DND-41 (cell line): Measurements from ENCODE around the gene CDK17.

Experiments used
- ATAC-seq: fragments of 200-7000 bp; cut with Tn5 transposase; 3 replicates; pipeline ENCODE4 v1.9.1; 2021; ENCODE audit warnings: low read depth; ENCODE audit not compliant: insufficient read depth
- DNase-seq: peaks from one replicate; pipeline ENCODE4 v3.0.0-alpha.2; 2020
- H2AFZ ChIP-seq: 2 replicates; pipeline ENCODE4 v1.6.0; 2012; ENCODE audit warnings: low read depth, low read length
- H3K27ac ChIP-seq: 2 replicates; pipeline ENCODE4 v1.5.1; 2012; ENCODE audit warnings: low read length, inconsistent platforms
- H3K27me3 ChIP-seq: fragments of 200-600 bp; sonication (generic); 2 replicates; pipeline ENCODE4 v1.6.0; 2012; ENCODE audit warnings: low read length, mild to moderate bottlenecking, inconsistent platforms; ENCODE audit not compliant: insufficient read depth, poor library complexity
- H3K36me3 ChIP-seq: 2 replicates; pipeline ENCODE4 v1.5.1; 2012; ENCODE audit warnings: low read length, inconsistent platforms; ENCODE audit not compliant: insufficient read depth
- H3K4me1 ChIP-seq: 2 replicates; pipeline ENCODE4 v1.5.1; 2012; ENCODE audit warnings: mild to moderate bottlenecking, low read length; ENCODE audit not compliant: insufficient read depth
- H3K4me2 ChIP-seq: 2 replicates; pipeline ENCODE4 v1.6.0; 2012; ENCODE audit warnings: mild to moderate bottlenecking, moderate library complexity, low read length, inconsistent platforms; ENCODE audit not compliant: insufficient read depth
- H3K4me3 ChIP-seq, 2 experiments: fragments of 200-600 bp in 1 of 2; shearing (Covaris generic) in 1 of 2; 2 replicates each; pipeline ENCODE4 v1.5.1; 2012 to 2016; ENCODE audit warnings: inconsistent platforms in 2 of 2, low read length in 2 of 2, mild to moderate bottlenecking in 2 of 2, low read depth in 1 of 2, moderate library complexity in 1 of 2
- H3K79me2 ChIP-seq: 2 replicates; pipeline ENCODE4 v1.6.0; 2012; ENCODE audit warnings: low read length, inconsistent platforms; ENCODE audit not compliant: insufficient read depth
- H3K9ac ChIP-seq: 2 replicates; pipeline ENCODE4 v1.6.0; 2012; ENCODE audit warnings: low read depth, mild to moderate bottlenecking, inconsistent platforms, low read length, moderate library complexity
- H3K9me3 ChIP-seq: 2 replicates; pipeline ENCODE4 v1.5.1; 2012; ENCODE audit warnings: low read length, moderate library complexity, mild to moderate bottlenecking, inconsistent platforms; ENCODE audit not compliant: insufficient read depth, severe bottlenecking
- H4K20me1 ChIP-seq: 2 replicates; pipeline ENCODE4 v1.6.0; 2012; ENCODE audit warnings: low read length; ENCODE audit not compliant: insufficient read depth
- CTCF ChIP-seq: IDR thresholded peaks from 2 replicates; pipeline ENCODE4 v1.5.1; 2012; ENCODE audit warnings: borderline replicate concordance, low read length, moderate library complexity, mild to moderate bottlenecking; ENCODE audit not compliant: poor library complexity, severe bottlenecking; ENCODE audit errors: extremely low read depth
- EZH2 ChIP-seq: IDR thresholded peaks from 3 replicates; pipeline ENCODE4 v1.6.1; 2012; ENCODE audit warnings: borderline replicate concordance, low read depth, mild to moderate bottlenecking, moderate library complexity, low read length, inconsistent platforms; ENCODE audit not compliant: severe bottlenecking

The CDK17 gene

GRCh38 chr12:96365604-96366380, 34.4 kb downstream of the CDK17 start:
- peaks cover 11% of the 10 kb centered on the region; the same call in 1 of the 2 replicates for H3K4me1 ChIP-seq
- TF ChIP-seq EZH2: no peak
- TF ChIP-seq CTCF: no peak
- no peaks in the 10 kb centered on the region for H3K27me3 ChIP-seq
- no peak overlapping the region for H3K4me2 ChIP-seq
- no peak overlapping the region for H3K4me3 ChIP-seq
- H3K9ac ChIP-seq: no peak overlapping the region
- no peak overlapping the region for H2AFZ ChIP-seq
- H3K9me3 ChIP-seq: no peaks in the 10 kb centered on the region
- no peaks in the 10 kb centered on the region for H3K36me3 ChIP-seq
- peaks cover 99% of the 10 kb centered on the region for H3K79me2 ChIP-seq
- H3K27ac ChIP-seq: no peak overlapping the region
- DNase-seq: no peak
- ATAC-seq: no peak
- peaks cover 81% of the 10 kb centered on the region for H4K20me1 ChIP-seq

GRCh38 chr12:96364092-96364700, 36.0 kb downstream of the CDK17 start:
- H3K36me3 ChIP-seq: no peaks in the 10 kb centered on the region
- DNase-seq: no peak
- no peak overlapping the region for H3K4me2 ChIP-seq
- H3K27me3 ChIP-seq: no peaks in the 10 kb centered on the region
- H3K9ac ChIP-seq: no peak overlapping the region
- H2AFZ ChIP-seq: no peak overlapping the region
- H3K79me2 ChIP-seq: peaks cover 99% of the 10 kb centered on the region
- TF ChIP-seq CTCF: no peak
- no peak for TF ChIP-seq EZH2
- peaks cover 80% of the 10 kb centered on the region for H4K20me1 ChIP-seq
- no peaks in the 10 kb centered on the region for H3K9me3 ChIP-seq
- peaks cover 11% of the 10 kb centered on the region; the same call in 1 of the 2 replicates for H3K4me1 ChIP-seq
- H3K27ac ChIP-seq: no peak overlapping the region
- no peak overlapping the region for H3K4me3 ChIP-seq
- no peak for ATAC-seq

GRCh38 chr12:96361074-96361473, 39.2 kb downstream of the CDK17 start:
- Histone ChIP-seq H3K4me1 (peaks cover 11% of the 10 kb centered on the region; the same call in 1 of the 2 replicates), H2AFZ (no peak overlapping the region), H3K27ac (no peak overlapping the region), H3K4me2 (no peak overlapping the region), H3K9ac (no peak overlapping the region), H3K79me2 (peaks cover 99% of the 10 kb centered on the region), H3K9me3 (no peaks in the 10 kb centered on the region), H3K4me3 (no peak overlapping the region), H3K27me3 (no peaks in the 10 kb centered on the region), H4K20me1 (peaks cover 77% of the 10 kb centered on the region; the same call in 1 of the 2 replicates), H3K36me3 (no peaks in the 10 kb centered on the region)
- DNase-seq (no peak), ATAC-seq (no peak)
- no peak for TF ChIP-seq CTCF
- TF ChIP-seq EZH2: no peak
